Stomach (tissue), 9 donors: Measurements from ENCODE around the gene CFAP74. TPM values are rescaled to one million over a fixed set of nuclear protein-coding genes. Genes with fewer than 3 reads are reported as not detected.

Experiments used
- DNase-seq, 2 donors: peaks; one replicate each; pipeline versions ENCODE4 v3.0.0 to v3.0.0-alpha.2; 2013 to 2019
- H3K27ac ChIP-seq, 5 donors: fragments of 200-600 bp in 4 of 5; sonication (generic) in 4 of 5; one replicate each; pipeline ENCODE4 v1.5.1; 2013 to 2019; ENCODE audit warnings: mild to moderate bottlenecking in 1 of 5, moderate library complexity in 1 of 5
- H3K27me3 ChIP-seq, 3 donors: fragments of 200-600 bp; sonication (generic); one replicate each; pipeline ENCODE4 v1.5.1; 2017 to 2019; ENCODE audit warnings: mixed run types in 1 of 3
- H3K36me3 ChIP-seq, 4 donors: fragments of 200-600 bp; sonication (generic); 1 replicate in 3 of 4; 2 replicates in 1 of 4; pipeline ENCODE4 v1.5.1; 2016 to 2019
- H3K4me1 ChIP-seq, 4 donors: fragments of 200-600 bp; sonication (generic); one replicate each; pipeline ENCODE4 v1.5.1; 2016 to 2019
- H3K4me3 ChIP-seq, 4 donors: fragments of 200-600 bp; sonication (generic) in 3 of 4; one replicate each; pipeline ENCODE4 v1.5.1; 2016 to 2019; ENCODE audit warnings: mild to moderate bottlenecking in 1 of 4
- H3K9me3 ChIP-seq, 4 donors: fragments of 200-600 bp; sonication (generic); one replicate each; pipeline ENCODE4 v1.5.1; 2016 to 2019
- CTCF ChIP-seq, 7 experiments: fragments of 450-650 bp in 4 of 7; fragments of 200-600 bp in 3 of 7; sonication (generic) in 3 of 7; IDR thresholded peaks; one replicate each; pipeline ENCODE4 v1.5.1; 2016 to 2019; ENCODE audit warnings: antibody characterized with exemption in 7 of 7, control low read depth in 2 of 7, mild to moderate bottlenecking in 1 of 7
- EP300 ChIP-seq: sonication (generic); formaldehyde crosslinking; IDR thresholded peaks from one replicate; pipeline ENCODE4 v1.6.1; 2017; ENCODE audit warnings: antibody characterized with exemption
- POLR2A ChIP-seq, 4 donors: fragments of 450-650 bp; IDR thresholded peaks; one replicate each; pipeline ENCODE4 v1.6.1; 2016; ENCODE audit warnings: antibody characterized with exemption in 4 of 4, control low read depth in 2 of 4, mild to moderate bottlenecking in 1 of 4, moderate library complexity in 1 of 4
- POLR2AphosphoS5 ChIP-seq, 3 donors: sonication (generic); formaldehyde crosslinking; IDR thresholded peaks; one replicate each; pipeline ENCODE4 v1.6.1; 2016; ENCODE audit warnings: antibody characterized with exemption in 3 of 3
- WGBS, 5 donors: extraction: QIAGEN DNeasy Blood & Tissue Kit in 3 of 5; methylation state at CpG; one replicate each; pipeline versions ENCODE4 v1.1.5 to v1.1.7; 2013 to 2018; 5-methylcytosine and 5-hydroxymethylcytosine counted together
- intact Hi-C: fragments of 100-400 bp; cut with DNase I; formaldehyde crosslinking; loops from one replicate; pipeline ENCODE4 v1.15.1; 2023; ENCODE audit warnings: low total_unique reads
- polyA plus RNA-seq, 3 donors: library from polyadenylated mRNA; stranded (reverse); fragments of 200-250 nt; gene quantifications; one replicate each; pipeline ENCODE4 v1.2.3, GENCODE V29; 2013
- total RNA-seq, 5 donors: library from RNA; depleted of rRNA; stranded (reverse); fragments of >200 nt; gene quantifications; one replicate each; pipeline versions ENCODE4 v1.1.0 to v1.2.3, GENCODE V29; 2014 to 2016
- donor health status: healthy with polysubstance abuse.
- donor health status: Bipolar disorder and iron deficiency.
- donor health status: healthy.

Gene CFAP74
- total and polyA plus RNA-seq, 8 donors, result under 0.01 TPM; not detected in 7

DNA sequence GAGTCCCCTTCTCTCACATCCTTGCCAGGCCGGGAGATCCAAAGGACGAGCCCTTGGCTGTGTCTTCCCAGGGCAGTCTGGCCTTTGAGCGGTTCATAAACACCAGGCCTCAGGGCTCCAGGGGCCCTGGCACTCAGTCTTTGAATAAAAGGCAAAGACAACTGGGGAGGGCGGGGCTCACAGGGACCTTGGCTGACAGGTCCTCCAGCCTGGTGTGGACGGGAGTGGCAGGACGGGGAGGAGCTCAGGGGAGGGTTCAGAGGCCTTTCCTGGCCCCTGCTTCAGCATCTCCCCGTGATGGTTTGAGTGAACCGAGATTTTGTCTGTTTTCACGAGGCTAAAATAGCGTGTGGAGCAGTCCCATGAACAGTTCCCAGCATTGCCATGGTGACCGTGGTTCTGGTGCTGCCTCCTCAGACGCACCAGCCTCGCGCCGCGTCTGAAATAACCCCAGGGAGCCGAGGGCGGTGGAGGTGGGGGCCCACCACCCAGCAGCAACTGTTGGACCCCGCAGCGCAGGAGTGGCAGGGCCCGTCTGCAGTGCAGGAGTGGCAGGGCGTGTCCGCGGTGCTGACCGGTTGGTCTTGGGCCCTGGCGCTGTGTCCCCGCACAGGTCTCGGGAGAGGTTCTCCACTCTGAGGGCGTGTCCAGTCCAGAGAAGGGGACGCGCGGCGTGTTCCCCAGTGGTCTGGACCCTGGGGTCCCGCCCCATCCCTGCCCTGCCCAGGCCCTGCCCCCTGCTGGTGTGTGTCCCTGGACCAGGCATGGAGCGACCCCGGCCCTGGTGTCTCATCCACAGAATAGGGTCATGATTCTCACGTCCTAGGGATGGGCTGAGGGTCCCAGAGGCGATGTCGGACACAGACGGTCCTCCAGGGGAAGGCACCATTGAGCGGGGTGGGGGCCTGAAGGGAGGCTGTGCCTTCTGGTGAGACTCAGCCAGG is 39.5 kb upstream of the CFAP74 start:
- WGBS, 5 donors, result 34 to 54% (median 47%) methylated on average over 31 to 41 of the region's 41 CpGs
- DNase-seq, result peak in 1 of 2 donors; percentile 43
- Histone ChIP-seq H3K4me3 (no peak overlapping the region), H3K27ac (no peak overlapping the region), H3K27me3 (peaks cover 0 to 71% (median 27%) of the 10 kb centered on the region in 3 donors), H3K9me3 (peaks cover 0 to 10% (median 2%) of the 10 kb centered on the region in 4 donors), H3K4me1 (peaks cover 10 to 42% (median 30%) of the 10 kb centered on the region in 4 donors), H3K36me3 (no peaks in the 10 kb centered on the region)
- TF ChIP-seq POLR2A (IDR thresholded peaks at IDR 0.05) (no peak), CTCF (IDR thresholded peaks at IDR 0.05) (no peak), POLR2AphosphoS5 (IDR thresholded peaks at IDR 0.05) (no peak), EP300 (no peak)
- intact Hi-C loops, result loop anchor here (5.0 kb wide), 1 partner anchor 81 kb away; no protein-coding TSS in a partner anchor

- no peak for DNase-seq
- Histone ChIP-seq H3K27ac (no peak overlapping the region), H3K4me1 (peaks cover 10 to 32% (median 28%) of the 10 kb centered on the region in 4 donors), H3K4me3 (no peak overlapping the region), H3K36me3 (no peaks in the 10 kb centered on the region), H3K9me3 (peaks cover 0 to 13% (median 3%) of the 10 kb centered on the region in 4 donors), H3K27me3 (peaks cover 0 to 59% (median 18%) of the 10 kb centered on the region in 3 donors)
- TF ChIP-seq POLR2A (IDR thresholded peaks at IDR 0.05), result no peak
- no peak for TF ChIP-seq POLR2AphosphoS5 (IDR thresholded peaks at IDR 0.05)
- TF ChIP-seq EP300, result no peak
- TF ChIP-seq CTCF (IDR thresholded peaks at IDR 0.05), result no peak
- 80 to 92% (median 87%) methylated on average over 2 to 4 of the region's 4 CpGs for whole genome bisulfite sequencing, 5 donors
- intact Hi-C loops, result loop anchor here (5.0 kb wide), 1 partner anchor 80 kb away; no protein-coding TSS in a partner anchor
Observed at GRCh38 chr1:2041887-2042286, 38.3 kb upstream of the CFAP74 start.

GRCh38 chr1:2041305-2041704 is 37.7 kb upstream of the CFAP74 start:
- H3K36me3 ChIP-seq, result no peaks in the 10 kb centered on the region
- H3K4me3 ChIP-seq, result no peak overlapping the region
- peaks cover 0 to 13% (median 3%) of the 10 kb centered on the region in 4 donors for H3K9me3 ChIP-seq
- intact Hi-C loops, result loop anchor here (5.0 kb wide), 1 partner anchor 79 kb away; no protein-coding TSS in a partner anchor
- no peak for DNase-seq
- TF ChIP-seq EP300, result no peak
- no peak for TF ChIP-seq POLR2AphosphoS5 (IDR thresholded peaks at IDR 0.05)
- TF ChIP-seq CTCF (IDR thresholded peaks at IDR 0.05), result no peak
- TF ChIP-seq POLR2A (IDR thresholded peaks at IDR 0.05), result no peak
- H3K27ac ChIP-seq, result no peak overlapping the region
- H3K4me1 ChIP-seq, result peaks cover 10 to 27% (median 22%) of the 10 kb centered on the region in 4 donors
- WGBS, 5 donors, result 72 to 89% (median 78%) methylated on average over 10 to 15 of the region's 15 CpGs
- H3K27me3 ChIP-seq, result peaks cover 0 to 53% (median 17%) of the 10 kb centered on the region in 3 donors

- Histone ChIP-seq H3K9me3 (peaks cover 0 to 13% (median 3%) of the 10 kb centered on the region in 4 donors), H3K4me1 (peaks cover 0 to 6% (median 3%) of the 10 kb centered on the region in 4 donors), H3K36me3 (no peaks in the 10 kb centered on the region), H3K27ac (no peak overlapping the region), H3K27me3 (peaks cover 0 to 47% (median 10%) of the 10 kb centered on the region in 3 donors), H3K4me3 (no peak overlapping the region)
- intact Hi-C loops, result no loop called here
- no peak for DNase-seq
- no peak for TF ChIP-seq EP300
- TF ChIP-seq POLR2A (IDR thresholded peaks at IDR 0.05), result no peak
- TF ChIP-seq POLR2AphosphoS5 (IDR thresholded peaks at IDR 0.05), result no peak
- TF ChIP-seq CTCF (IDR thresholded peaks at IDR 0.05), result no peak
- WGBS, 5 donors, result 78 to 87% (median 82%) methylated on average over 8 of the region's 8 CpGs
Observed at GRCh38 chr1:2039251-2039650, 35.7 kb upstream of the CFAP74 start.
